Progenitor cell of endocrine pancreas (in vitro differentiated cells): ENCODE results near the gene DNAJC1. TPM values are rescaled to one million over a fixed set of nuclear protein-coding genes. Genes with fewer than 3 reads are reported as not detected.

Experiments
- DNase-seq: peaks from one replicate; pipeline ENCODE4 v3.0.0; 2021; ENCODE audit warnings: low spot score; ENCODE audit not compliant: unreplicated experiment
- H3K27ac Mint-ChIP-seq: 2 replicates; pipeline ENCODE4 v1.8.0; 2021; ENCODE audit warnings: mild to moderate bottlenecking, moderate library complexity, mixed read lengths
- H3K27me3 Mint-ChIP-seq: 2 replicates; pipeline ENCODE4 v1.8.0; 2021; ENCODE audit warnings: mixed read lengths
- H3K36me3 Mint-ChIP-seq: 2 replicates; pipeline ENCODE4 v1.8.0; 2022; ENCODE audit warnings: mixed read lengths; ENCODE audit not compliant: insufficient read depth
- H3K4me1 Mint-ChIP-seq: 2 replicates; pipeline ENCODE4 v1.8.0; 2021; ENCODE audit warnings: low read depth, mixed read lengths
- H3K4me3 Mint-ChIP-seq: 2 replicates; pipeline ENCODE4 v1.8.0; 2021; ENCODE audit warnings: low read depth, mild to moderate bottlenecking, moderate library complexity, mixed read lengths
- H3K9me3 Mint-ChIP-seq: 2 replicates; pipeline ENCODE4 v1.8.0; 2021; ENCODE audit warnings: low read depth, mixed read lengths
- CTCF ChIP-seq: fragments of 200-600 bp; sonication (generic); IDR thresholded peaks from one replicate; pipeline ENCODE4 v1.5.0; 2021; ENCODE audit warnings: antibody characterized with exemption, mild to moderate bottlenecking; ENCODE audit not compliant: unreplicated experiment
- total RNA-seq: library from RNA; stranded (reverse); gene quantifications from 2 replicates; pipeline ENCODE4 v1.2.1, GENCODE V29; 2021

DNAJC1 gene
- total RNA-seq, 1 donor from 2014 or later: 28.5 TPM

DNA sequence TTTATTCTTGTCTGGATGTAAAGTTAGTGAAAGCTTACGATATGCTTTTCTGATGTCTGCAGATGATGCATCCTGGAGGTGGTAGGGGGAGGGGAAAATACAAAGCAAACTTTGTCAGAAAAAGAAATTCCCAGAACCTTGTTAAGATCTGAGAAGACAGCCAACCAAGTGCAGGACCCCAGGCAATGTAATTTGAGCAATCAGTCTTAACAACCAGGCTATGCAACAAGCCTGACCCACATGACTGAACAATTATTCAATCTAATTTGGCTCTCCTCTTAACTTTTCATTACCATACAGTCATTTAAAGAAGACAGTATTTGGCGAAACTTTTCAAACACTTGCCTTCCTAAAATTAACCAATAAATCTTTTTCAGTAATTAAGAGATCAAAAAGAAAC lies 74.5 kb downstream of the DNAJC1 start:
- Mint-ChIP-seq H3K36me3 (no peaks in the 10 kb centered on the region), H3K9me3 (no peaks in the 10 kb centered on the region), H3K27me3 (no peaks in the 10 kb centered on the region), H3K4me3 (no peak overlapping the region), H3K27ac (no peak overlapping the region), H3K4me1 (peaks cover 12% of the 10 kb centered on the region)
- DNase-seq: no peak
- no peak for TF ChIP-seq CTCF

GRCh38 chr10:21927631-21928353 lies 75.7 kb downstream of the DNAJC1 start:
- Mint-ChIP-seq H3K36me3 (no peaks in the 10 kb centered on the region), H3K9me3 (no peaks in the 10 kb centered on the region), H3K4me3 (no peak overlapping the region), H3K27me3 (no peaks in the 10 kb centered on the region), H3K27ac (no peak overlapping the region), H3K4me1 (peaks cover 12% of the 10 kb centered on the region)
- no peak for TF ChIP-seq CTCF
- no peak for DNase-seq

GRCh38 chr10:21926949-21927348 lies 76.6 kb downstream of the DNAJC1 start:
- H3K36me3 Mint-ChIP-seq: no peaks in the 10 kb centered on the region
- H3K27ac Mint-ChIP-seq: no peak overlapping the region
- TF ChIP-seq CTCF: no peak
- no peak overlapping the region for H3K4me3 Mint-ChIP-seq
- no peaks in the 10 kb centered on the region for H3K27me3 Mint-ChIP-seq
- DNase-seq: no peak
- H3K4me1 Mint-ChIP-seq: peaks cover 12% of the 10 kb centered on the region
- no peaks in the 10 kb centered on the region for H3K9me3 Mint-ChIP-seq

DNA sequence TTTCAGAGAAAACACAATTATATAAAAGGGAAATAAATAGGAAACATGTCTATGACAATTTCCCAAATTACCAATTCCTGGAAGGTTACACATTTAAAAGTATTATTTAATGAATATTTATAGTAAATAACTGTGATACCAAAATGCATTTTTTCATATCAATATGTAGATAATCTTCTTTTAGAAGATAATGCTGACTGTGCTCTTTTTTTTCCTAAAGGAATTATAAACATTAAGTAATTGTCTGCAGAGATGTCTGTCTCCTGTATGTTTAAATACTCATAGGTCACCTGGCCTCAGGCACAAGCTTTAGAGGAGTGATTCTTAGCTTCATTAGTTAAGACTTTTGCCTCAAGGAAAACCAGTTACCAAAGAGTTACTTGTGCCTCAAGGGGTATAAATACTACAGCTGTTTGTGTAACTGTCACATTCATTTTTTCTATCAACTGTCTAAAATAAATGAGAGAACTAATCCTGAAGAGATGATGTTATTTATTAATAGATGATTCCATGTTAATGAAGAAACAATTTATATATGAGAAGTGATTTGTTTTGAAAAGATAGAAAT lies 77.1 kb downstream of the DNAJC1 start:
- Mint-ChIP-seq H3K27me3 (no peaks in the 10 kb centered on the region), H3K4me3 (no peak overlapping the region), H3K4me1 (peaks cover 12% of the 10 kb centered on the region), H3K27ac (no peak overlapping the region), H3K9me3 (no peaks in the 10 kb centered on the region), H3K36me3 (no peaks in the 10 kb centered on the region)
- no peak for TF ChIP-seq CTCF
- DNase-seq: no peak

- no peaks in the 10 kb centered on the region for H3K36me3 Mint-ChIP-seq
- H3K4me3 Mint-ChIP-seq: no peak overlapping the region
- no peaks in the 10 kb centered on the region for H3K27me3 Mint-ChIP-seq
- H3K4me1 Mint-ChIP-seq: peaks cover 12% of the 10 kb centered on the region
- no peak for DNase-seq
- H3K27ac Mint-ChIP-seq: no peak overlapping the region
- TF ChIP-seq CTCF: no peak
- no peaks in the 10 kb centered on the region for H3K9me3 Mint-ChIP-seq
Measured at GRCh38 chr10:21925851-21926250, 77.7 kb downstream of the DNAJC1 start.
